Neural progenitor cell (in vitro differentiated cells): Measurements from ENCODE around the gene ORMDL1.

Experiments used
- EZH2 ChIP-seq: fragments of 200-600 bp; sonication (generic); IDR thresholded peaks from 2 replicates; pipeline ENCODE4 v1.6.1; 2017; ENCODE audit warnings: antibody characterized with exemption, mild to moderate bottlenecking, moderate library complexity
- EZH2phosphoT487 ChIP-seq: fragments of 200-600 bp; sonication (generic); IDR thresholded peaks from 2 replicates; pipeline ENCODE4 v1.6.1; 2017; ENCODE audit warnings: antibody characterized with exemption
- TF ChIP-seq, protein P1 (sequence below): fragments of 200-600 bp; sonication (generic); IDR thresholded peaks from 2 replicates; pipeline ENCODE4 v1.5.1; 2017; ENCODE audit warnings: antibody characterized with exemption, mild to moderate bottlenecking

DNA sequence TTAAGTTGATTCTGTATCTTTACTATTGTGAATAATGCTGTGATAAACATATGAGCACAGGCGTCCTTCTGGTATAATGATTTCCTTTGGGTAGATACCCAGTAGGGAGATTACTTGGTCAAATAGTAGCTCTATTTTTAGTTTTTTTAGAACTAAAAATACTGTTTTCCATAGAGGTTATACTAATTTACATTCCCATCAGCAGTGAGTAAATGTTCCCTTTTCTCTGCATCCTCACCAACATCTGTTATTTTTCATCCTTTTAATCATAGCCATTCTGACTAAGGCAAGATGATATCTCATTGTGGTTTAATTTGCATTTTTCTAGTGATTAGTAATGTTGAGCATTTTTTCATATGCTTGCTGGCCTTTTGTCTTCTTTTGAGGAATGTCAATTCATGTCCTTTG, 35.2 kb upstream of the ORMDL1 start:
- TF ChIP-seq, protein P1, sequence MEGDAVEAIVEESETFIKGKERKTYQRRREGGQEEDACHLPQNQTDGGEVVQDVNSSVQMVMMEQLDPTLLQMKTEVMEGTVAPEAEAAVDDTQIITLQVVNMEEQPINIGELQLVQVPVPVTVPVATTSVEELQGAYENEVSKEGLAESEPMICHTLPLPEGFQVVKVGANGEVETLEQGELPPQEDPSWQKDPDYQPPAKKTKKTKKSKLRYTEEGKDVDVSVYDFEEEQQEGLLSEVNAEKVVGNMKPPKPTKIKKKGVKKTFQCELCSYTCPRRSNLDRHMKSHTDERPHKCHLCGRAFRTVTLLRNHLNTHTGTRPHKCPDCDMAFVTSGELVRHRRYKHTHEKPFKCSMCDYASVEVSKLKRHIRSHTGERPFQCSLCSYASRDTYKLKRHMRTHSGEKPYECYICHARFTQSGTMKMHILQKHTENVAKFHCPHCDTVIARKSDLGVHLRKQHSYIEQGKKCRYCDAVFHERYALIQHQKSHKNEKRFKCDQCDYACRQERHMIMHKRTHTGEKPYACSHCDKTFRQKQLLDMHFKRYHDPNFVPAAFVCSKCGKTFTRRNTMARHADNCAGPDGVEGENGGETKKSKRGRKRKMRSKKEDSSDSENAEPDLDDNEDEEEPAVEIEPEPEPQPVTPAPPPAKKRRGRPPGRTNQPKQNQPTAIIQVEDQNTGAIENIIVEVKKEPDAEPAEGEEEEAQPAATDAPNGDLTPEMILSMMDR: no peak
- TF ChIP-seq EZH2phosphoT487: no peak
- no peak for TF ChIP-seq EZH2
